Measurements from ENCODE around the gene PTPRN2.

GRCh38 chr7:157537056-157537455 is 1050.6 kb downstream of the PTPRN2 start:
- TF ChIP-seq CTCF (IDR thresholded peaks at IDR 0.05; ENCODE audit: low read depth, low read length) (no peak), POLR2A (IDR thresholded peaks at IDR 0.05; ENCODE audit: extremely low read depth, insufficient read length) (no peak), MAX (IDR thresholded peaks at IDR 0.05; ENCODE audit: low read depth, low read length) (no peak), MYC (IDR thresholded peaks at IDR 0.05; ENCODE audit: low read depth, low read length) (no peak)
